AML-193 (cell line): ENCODE measurements around the gene PCDHB16.

Experiments
- DNase-seq, 2 experiments: peaks; one replicate each; lab custom pipeline; 2025; lab: John Stamatoyannopoulos, UW

The PCDHB16 gene

GRCh38 chr5:141234109-141234667 is 52.0 kb downstream of the PCDHB16 start:
- no peak for DNase-seq
